GM21717 (cell line): Measurements from ENCODE around the gene LTBP1.

ENCODE experiments used
- ATAC-seq: cut with Tn5 transposase; IDR thresholded peaks from one replicate; pipeline ENCODE4 v1.9.1; 2021; ENCODE audit warnings: mild to moderate bottlenecking, moderate library complexity; ENCODE audit not compliant: unreplicated experiment

LTBP1 gene

DNA sequence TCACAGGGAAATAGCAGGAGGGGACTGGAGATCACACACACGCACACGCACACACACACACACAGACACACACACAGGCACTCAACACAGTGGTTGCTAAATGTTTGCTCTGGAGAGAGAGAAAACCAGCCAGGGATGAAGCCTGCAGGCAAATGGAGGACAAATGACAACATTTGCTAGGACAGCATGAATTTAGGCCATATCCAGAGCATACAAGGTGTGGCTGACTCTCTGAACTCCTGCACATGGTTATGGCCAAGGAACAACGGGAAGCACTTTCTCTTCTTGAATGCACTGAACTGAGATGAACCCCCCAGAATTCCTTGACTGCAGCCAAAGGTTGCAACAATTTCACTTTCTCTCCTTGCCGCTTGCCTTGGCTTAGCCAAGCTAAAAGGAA is 299.7 kb downstream of the LTBP1 start:
- no peak for ATAC-seq

DNA sequence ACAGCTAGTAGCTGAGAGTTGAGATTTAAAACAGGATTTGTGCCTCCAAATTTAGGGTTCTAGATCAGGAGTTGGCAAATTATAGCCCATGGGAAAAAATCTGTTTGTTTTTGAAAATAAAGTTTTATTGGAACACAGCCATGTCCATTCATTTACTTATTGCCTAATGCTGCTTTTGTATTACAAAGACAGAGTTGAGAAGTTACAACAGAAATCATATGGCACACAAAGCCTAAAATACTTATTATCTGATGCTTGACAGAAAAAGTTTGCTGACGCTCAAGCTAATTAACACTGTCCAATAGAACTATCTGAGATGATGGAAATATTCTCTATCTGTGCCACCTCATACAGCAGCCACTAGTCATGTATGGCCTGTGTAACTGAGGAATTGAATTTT is 300.6 kb downstream of the LTBP1 start:
- no peak for ATAC-seq

DNA sequence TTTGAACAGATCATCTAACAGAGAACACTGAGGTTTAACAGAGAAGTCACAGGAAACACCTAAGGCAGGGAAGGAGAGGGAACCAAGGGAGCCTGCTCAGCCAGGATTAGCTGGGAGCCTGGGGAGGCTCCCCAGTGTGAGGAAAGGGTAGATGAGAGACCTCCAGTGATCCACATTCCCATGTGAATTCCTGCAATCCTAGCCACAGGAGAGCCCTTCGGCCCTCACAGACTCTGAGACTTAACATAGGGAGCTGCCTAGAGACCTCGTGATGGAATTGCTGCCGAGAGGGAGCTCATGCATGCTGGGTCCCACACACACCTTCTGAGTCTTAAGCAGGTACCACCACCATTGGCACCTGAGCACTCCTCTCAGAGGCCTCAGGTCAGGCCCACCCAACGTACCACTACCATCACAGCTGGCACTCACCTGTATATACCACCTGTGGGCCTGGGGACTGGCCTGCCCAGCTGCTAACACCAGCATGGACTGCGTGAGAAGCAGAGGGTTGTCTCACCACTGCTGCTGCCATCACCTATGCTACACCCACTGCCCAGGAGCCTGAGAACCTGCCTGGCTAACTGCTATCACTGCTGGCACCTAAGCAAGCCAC is 303.8 kb downstream of the LTBP1 start:
- no peak for ATAC-seq

- ATAC-seq, result no peak
Measured at GRCh38 chr2:33256162-33256755, 309.5 kb downstream of the LTBP1 start.

- no peak for ATAC-seq
Measured at GRCh38 chr2:33258387-33258786, 311.6 kb downstream of the LTBP1 start.

- no peak for ATAC-seq
Measured at GRCh38 chr2:33262097-33262496, 315.3 kb downstream of the LTBP1 start.

GRCh38 chr2:33264766-33265165 is 318.0 kb downstream of the LTBP1 start:
- no peak for ATAC-seq

GRCh38 chr2:33265584-33266338 is 319.0 kb downstream of the LTBP1 start:
- ATAC-seq, result no peak

DNA sequence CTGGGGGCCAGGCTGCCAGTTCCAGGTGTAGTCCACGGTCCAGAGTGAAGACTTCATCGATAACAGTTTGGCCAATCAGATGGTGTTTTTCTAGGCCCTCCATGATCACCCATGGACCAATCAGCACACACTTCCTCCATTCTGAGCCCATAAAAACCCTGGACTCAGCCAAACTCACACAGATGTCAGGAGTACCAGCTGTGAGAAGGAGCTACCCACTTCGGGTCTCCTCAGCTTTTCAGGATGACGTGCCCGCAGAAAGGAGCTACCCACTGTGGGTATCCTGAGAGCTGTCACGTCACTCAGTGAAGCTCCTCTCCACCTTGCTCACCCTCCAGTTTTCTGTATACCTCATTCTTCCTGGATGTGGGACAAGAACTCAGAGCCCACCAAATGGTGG is 319.7 kb downstream of the LTBP1 start:
- no peak for ATAC-seq

- no peak for ATAC-seq
Measured at GRCh38 chr2:33267043-33267442, 320.3 kb downstream of the LTBP1 start.

- no peak for ATAC-seq
Measured at GRCh38 chr2:33267756-33268155, 321.0 kb downstream of the LTBP1 start.

DNA sequence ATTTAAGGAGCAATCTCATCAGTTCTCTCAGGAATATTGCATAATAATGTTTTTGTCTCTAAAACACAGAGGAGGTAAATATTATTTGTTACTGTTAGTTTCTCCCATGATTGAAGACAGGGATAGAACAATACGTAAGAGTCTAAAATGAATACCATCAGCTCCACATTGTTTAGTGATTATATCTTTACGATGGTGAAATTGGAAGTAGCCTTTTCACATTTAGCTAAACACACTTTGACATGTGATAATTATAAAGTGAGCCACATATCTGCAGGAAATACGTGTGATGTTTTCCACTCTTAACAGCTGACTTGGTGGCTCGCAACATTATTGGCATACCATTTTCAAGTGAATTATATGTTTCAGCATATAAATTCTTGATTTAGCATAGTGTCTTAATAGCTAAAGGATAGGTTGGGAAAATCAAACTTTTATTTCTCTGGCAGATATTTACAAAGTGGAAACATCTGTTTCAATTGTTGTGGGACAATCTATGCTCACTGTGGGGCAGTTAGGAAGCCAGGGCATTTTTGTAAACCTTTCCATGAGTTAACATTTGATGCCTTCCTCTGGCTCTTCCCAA is 321.6 kb downstream of the LTBP1 start:
- ATAC-seq, result no peak

GRCh38 chr2:33272001-33272400 is 325.2 kb downstream of the LTBP1 start:
- ATAC-seq, result peak; percentile 96

DNA sequence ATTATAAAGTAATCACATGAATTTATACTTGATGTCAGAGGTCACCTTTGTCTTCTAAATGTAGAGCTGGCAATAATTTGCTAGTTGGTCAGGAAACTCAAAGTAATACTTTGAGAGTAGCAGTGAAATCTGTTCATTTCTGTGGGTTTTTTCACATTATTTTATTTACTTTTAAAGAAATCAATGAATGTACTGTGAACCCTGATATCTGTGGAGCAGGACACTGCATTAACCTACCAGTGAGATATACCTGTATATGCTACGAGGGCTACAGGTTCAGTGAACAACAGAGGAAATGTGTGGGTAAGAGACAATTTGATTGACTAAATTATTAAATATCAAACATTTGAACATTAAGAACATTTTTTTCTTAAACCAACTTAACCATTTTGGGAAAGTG is 326.7 kb downstream of the LTBP1 start:
- ATAC-seq, result no peak

GRCh38 chr2:33274524-33274923 is 327.8 kb downstream of the LTBP1 start:
- ATAC-seq, result no peak

DNA sequence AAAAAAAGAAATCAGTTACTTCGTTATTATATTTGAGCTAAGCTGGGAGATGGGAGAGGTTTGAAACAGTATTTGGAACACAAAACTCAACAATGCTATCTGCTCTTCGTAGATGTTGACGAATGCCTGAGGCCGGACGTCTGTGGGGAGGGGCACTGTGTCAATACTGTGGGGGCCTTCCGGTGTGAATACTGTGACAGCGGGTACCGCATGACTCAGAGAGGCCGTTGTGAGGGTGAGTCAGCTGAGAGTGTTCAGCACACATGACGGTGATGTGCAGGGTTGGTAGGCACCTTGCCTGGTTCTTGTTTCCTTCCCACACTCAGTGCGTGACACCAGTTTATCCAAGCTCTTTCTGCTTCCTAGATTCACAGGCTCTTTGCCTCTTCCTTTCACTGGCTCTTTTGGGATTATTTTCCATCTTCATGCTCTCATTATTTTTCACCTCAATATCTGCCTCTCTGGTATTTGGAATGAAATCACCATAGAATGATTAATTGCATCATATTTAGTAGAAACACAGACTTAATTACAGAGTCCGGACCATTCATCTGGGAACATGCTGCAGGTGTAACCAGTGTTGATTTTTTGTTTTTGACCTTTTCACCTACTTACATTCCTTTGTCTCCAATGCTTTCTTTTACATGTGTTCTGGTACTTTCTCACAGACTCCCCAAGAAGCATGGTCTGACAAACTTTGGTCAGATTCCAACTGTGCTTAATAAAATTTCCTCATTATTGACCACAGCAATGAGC is 329.1 kb downstream of the LTBP1 start:
- ATAC-seq, result no peak

GRCh38 chr2:33277002-33277426 is 330.3 kb downstream of the LTBP1 start:
- ATAC-seq, result no peak

GRCh38 chr2:33278245-33278943 is 331.6 kb downstream of the LTBP1 start:
- no peak for ATAC-seq

DNA sequence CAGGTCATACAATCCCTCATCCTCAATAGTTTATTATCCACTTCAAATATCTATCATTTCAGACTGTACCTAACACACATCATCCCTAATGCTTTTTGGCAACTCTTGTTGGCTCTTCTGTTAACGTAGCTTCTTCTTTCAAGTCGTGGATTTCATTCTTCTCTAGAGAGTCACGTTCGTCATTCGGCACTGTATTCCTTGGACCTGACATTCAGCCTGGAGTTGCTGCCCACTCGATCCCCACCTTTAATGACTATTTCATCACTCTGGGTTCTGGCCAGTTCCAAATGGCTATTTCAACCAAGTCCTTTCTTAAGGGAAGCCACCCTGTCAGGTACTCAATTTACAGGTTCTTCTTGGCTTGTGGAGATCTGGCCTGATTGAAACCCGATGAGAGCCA is 337.5 kb downstream of the LTBP1 start:
- ATAC-seq, result no peak

DNA sequence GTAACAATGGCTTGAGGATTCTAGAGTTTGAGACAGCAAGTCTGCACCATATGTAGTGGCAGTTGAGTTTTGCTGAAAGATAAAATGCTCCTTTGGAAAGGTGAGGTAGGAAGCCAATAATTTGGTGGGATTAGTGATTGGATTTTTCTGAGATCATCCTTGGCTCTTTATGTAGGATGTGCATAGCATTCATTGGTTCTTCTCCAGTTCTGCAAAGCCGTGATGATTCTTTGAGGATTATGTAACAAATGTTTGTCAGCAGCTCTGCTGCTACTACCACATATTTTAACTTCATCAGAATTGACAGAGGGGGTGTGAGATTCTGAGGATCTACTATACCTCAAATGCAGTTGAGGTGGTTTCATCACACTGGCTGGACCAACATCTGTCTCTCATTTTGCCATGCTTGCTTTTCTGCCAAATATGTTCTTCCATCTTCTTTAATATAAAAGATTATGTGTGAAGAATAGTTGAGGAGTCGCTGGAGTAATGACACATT is 340.8 kb downstream of the LTBP1 start:
- ATAC-seq, result no peak
